Lower leg skin (tissue), 4 donors: ENCODE results near the gene ARSB. TPM values are rescaled to one million over a fixed set of nuclear protein-coding genes. Genes with fewer than 3 reads are reported as not detected.

Experiments used
- DNase-seq, 2 donors: peaks; one replicate each; pipeline ENCODE4 v3.0.0-alpha.2; 2019; ENCODE audit warnings: low spot score in 2 of 2
- H3K4me3 ChIP-seq: fragments of 200-600 bp; sonication (generic); 2 replicates; pipeline ENCODE4 v1.5.1; 2017; ENCODE audit warnings: mild to moderate bottlenecking, low read depth; ENCODE audit not compliant: poor library complexity, severe bottlenecking
- CTCF ChIP-seq, 3 donors: fragments of 450-650 bp; IDR thresholded peaks; one replicate each; pipeline ENCODE4 v1.5.1; 2016; ENCODE audit warnings: antibody characterized with exemption in 3 of 3, mild to moderate bottlenecking in 3 of 3, moderate library complexity in 2 of 3
- POLR2A ChIP-seq, 2 donors: fragments of 450-650 bp; IDR thresholded peaks; one replicate each; pipeline ENCODE4 v1.6.1; 2016 to 2017; ENCODE audit warnings: antibody characterized with exemption in 2 of 2, mild to moderate bottlenecking in 1 of 2, moderate library complexity in 1 of 2
- WGBS, 2 donors: methylation state at CpG; one replicate each; pipeline ENCODE4 v1.1.5; 2018; 5-methylcytosine and 5-hydroxymethylcytosine counted together
- intact Hi-C: fragments of 100-400 bp; cut with DNase I; formaldehyde crosslinking; loops from one replicate; pipeline ENCODE4 v1.15.0; 2023; ENCODE audit warnings: low total_unique reads
- total RNA-seq, 4 donors: library from RNA; depleted of rRNA; stranded (reverse); fragments of >200 nt; gene quantifications; one replicate each; pipeline ENCODE4 v1.1.0, GENCODE V29; 2016

The ARSB gene
- total RNA-seq, 4 donors from 2014 or later = 2.0 to 5.5 (median 2.4) TPM

- intact Hi-C loops = no loop called here
- 74 to 93% methylated on average over 1 of the region's 1 CpG for WGBS, 2 donors
- TF ChIP-seq CTCF (IDR thresholded peaks at IDR 0.05) (no peak), POLR2A (IDR thresholded peaks at IDR 0.05) (no peak)
- H3K4me3 ChIP-seq = no peak overlapping the region
- no peak for DNase-seq
These were observed 25.3 kb downstream of the ARSB start for GRCh38 chr5:78959767-78960166.

- TF ChIP-seq POLR2A (IDR thresholded peaks at IDR 0.05) = no peak
- TF ChIP-seq CTCF (IDR thresholded peaks at IDR 0.05) = no peak
- DNase-seq = no peak
- intact Hi-C loops = no loop called here
- no peak overlapping the region for H3K4me3 ChIP-seq
- WGBS, 2 donors = 74 to 78% methylated on average over 3 of the region's 3 CpGs
These were observed 26.3 kb downstream of the ARSB start for GRCh38 chr5:78958672-78959445.

GRCh38 chr5:78956901-78957300, 28.2 kb downstream of the ARSB start:
- WGBS, 2 donors = 59 to 76% methylated on average over 1 of the region's 1 CpG
- no peak for TF ChIP-seq POLR2A (IDR thresholded peaks at IDR 0.05)
- no peak for TF ChIP-seq CTCF (IDR thresholded peaks at IDR 0.05)
- intact Hi-C loops = no loop called here
- no peak for DNase-seq
- no peak overlapping the region for H3K4me3 ChIP-seq

- intact Hi-C loops = no loop called here
- TF ChIP-seq POLR2A (IDR thresholded peaks at IDR 0.05) = no peak
- TF ChIP-seq CTCF (IDR thresholded peaks at IDR 0.05) = no peak
- 71 to 74% methylated on average over 4 of the region's 4 CpGs for WGBS, 2 donors
- no peak for DNase-seq
- H3K4me3 ChIP-seq = no peak overlapping the region
These were observed 31.9 kb downstream of the ARSB start for GRCh38 chr5:78953092-78953800.

GRCh38 chr5:78930721-78931120, 54.4 kb downstream of the ARSB start:
- DNase-seq = no peak
- intact Hi-C loops = no loop called here
- TF ChIP-seq POLR2A (IDR thresholded peaks at IDR 0.05) (no peak), CTCF (IDR thresholded peaks at IDR 0.05) (no peak)
- H3K4me3 ChIP-seq = no peak overlapping the region
- 52 to 60% methylated on average over 9 of the region's 9 CpGs for WGBS, 2 donors
